ENCODE measurements around the gene GJB3. TPM values are rescaled to one million over a fixed set of nuclear protein-coding genes. Genes with fewer than 3 reads are reported as not detected.

GJB3 gene
- total RNA-seq, 1 experiment from 2014 or later: 63.0 TPM

- intact Hi-C loops (cut with micrococcal nuclease; ENCODE audit: unreplicated experiment): loop anchor here (2.0 kb wide), 1 partner anchor 283 kb away; no protein-coding TSS in a partner anchor
- Histone ChIP-seq H3K36me3 (ENCODE audit: low read depth) (no peaks in the 10 kb centered on the region), H3K27me3 (ENCODE audit: insufficient read depth, low read depth) (no peaks in the 10 kb centered on the region), H2AFZ (no peak overlapping the region), H3K9me3 (ENCODE audit: insufficient read depth, low read depth) (no peaks in the 10 kb centered on the region), H3K4me2 (no peak overlapping the region), H3F3A (ENCODE audit: insufficient read depth, low read depth) (no peaks in the 10 kb centered on the region), H3K4me3 (no peak overlapping the region), H3K9me2 (ENCODE audit: insufficient read depth) (no peaks in the 10 kb centered on the region), H4K20me1 (ENCODE audit: insufficient read depth) (no peaks in the 10 kb centered on the region), H3K79me2 (ENCODE audit: low read depth) (no peaks in the 10 kb centered on the region), H3K27ac (no peak overlapping the region), H3K4me1 (replicated peaks; ENCODE audit: insufficient read depth) (no peaks in the 10 kb centered on the region)
- TF ChIP-seq CTCF (conservative IDR thresholded peaks at IDR 0.05): no peak
- no peak for TF ChIP-seq EZH2 (IDR thresholded peaks at IDR 0.05; ENCODE audit: low read depth)
- ChIA-PET CTCF (interaction anchor here (0.6 to 1.7 kb wide), 3 partner anchors 19 to 109 kb away, joined by 3 to 4 read pairs (median 3); no protein-coding TSS in a partner anchor), POLR2A (ENCODE audit: unreplicated experiment) (no interaction called here)
- no peak for DNase-seq
- BruUV-seq (replicated peaks): no TSS peak
These were observed 37.2 kb upstream of the GJB3 start for GRCh38 chr1:34743775-34744174.

GRCh38 chr1:34744851-34745250 lies 36.2 kb upstream of the GJB3 start:
- H3K4me2 ChIP-seq: no peak overlapping the region
- no TSS peak for BruUV-seq (replicated peaks)
- no peaks in the 10 kb centered on the region for H3K79me2 ChIP-seq (ENCODE audit: low read depth)
- no peak overlapping the region for H2AFZ ChIP-seq
- H3K4me3 ChIP-seq: no peak overlapping the region
- ChIA-PET POLR2A (ENCODE audit: unreplicated experiment) (no interaction called here), CTCF (interaction anchor here (0.6 kb wide), 2 partner anchors 37 to 633 kb away, joined by 5 to 7 read pairs; no protein-coding TSS in a partner anchor)
- no peaks in the 10 kb centered on the region for H3K4me1 ChIP-seq (replicated peaks; ENCODE audit: insufficient read depth)
- no peaks in the 10 kb centered on the region for H4K20me1 ChIP-seq (ENCODE audit: insufficient read depth)
- DNase-seq: no peak
- H3F3A ChIP-seq (ENCODE audit: insufficient read depth, low read depth): no peaks in the 10 kb centered on the region
- no peaks in the 10 kb centered on the region for H3K27me3 ChIP-seq (ENCODE audit: insufficient read depth, low read depth)
- no peaks in the 10 kb centered on the region for H3K9me3 ChIP-seq (ENCODE audit: insufficient read depth, low read depth)
- H3K9me2 ChIP-seq (ENCODE audit: insufficient read depth): no peaks in the 10 kb centered on the region
- intact Hi-C loops (cut with micrococcal nuclease; ENCODE audit: unreplicated experiment): no loop called here
- H3K36me3 ChIP-seq (ENCODE audit: low read depth): no peaks in the 10 kb centered on the region
- TF ChIP-seq EZH2 (IDR thresholded peaks at IDR 0.05; ENCODE audit: low read depth): no peak
- no peak for TF ChIP-seq CTCF (conservative IDR thresholded peaks at IDR 0.05)
- H3K27ac ChIP-seq: no peak overlapping the region

GRCh38 chr1:34745666-34746065 lies 35.3 kb upstream of the GJB3 start:
- no peaks in the 10 kb centered on the region for H3K36me3 ChIP-seq (ENCODE audit: low read depth)
- intact Hi-C loops (cut with micrococcal nuclease; ENCODE audit: unreplicated experiment): no loop called here
- H3K9me3 ChIP-seq (ENCODE audit: insufficient read depth, low read depth): no peaks in the 10 kb centered on the region
- no peaks in the 10 kb centered on the region for H4K20me1 ChIP-seq (ENCODE audit: insufficient read depth)
- no peaks in the 10 kb centered on the region for H3K4me1 ChIP-seq (replicated peaks; ENCODE audit: insufficient read depth)
- H3K27ac ChIP-seq: no peak overlapping the region
- ChIA-PET POLR2A (ENCODE audit: unreplicated experiment) (no interaction called here), CTCF (interaction anchor here (0.8 kb wide), 1 partner anchor 107 kb away, joined by 3 read pairs; no protein-coding TSS in a partner anchor)
- H3K4me2 ChIP-seq: no peak overlapping the region
- no peak for DNase-seq
- TF ChIP-seq CTCF (conservative IDR thresholded peaks at IDR 0.05) (no peak), EZH2 (IDR thresholded peaks at IDR 0.05; ENCODE audit: low read depth) (no peak)
- no peaks in the 10 kb centered on the region for H3F3A ChIP-seq (ENCODE audit: insufficient read depth, low read depth)
- H2AFZ ChIP-seq: no peak overlapping the region
- no peaks in the 10 kb centered on the region for H3K27me3 ChIP-seq (ENCODE audit: insufficient read depth, low read depth)
- H3K9me2 ChIP-seq (ENCODE audit: insufficient read depth): no peaks in the 10 kb centered on the region
- no peak overlapping the region for H3K4me3 ChIP-seq
- BruUV-seq (replicated peaks): no TSS peak
- H3K79me2 ChIP-seq (ENCODE audit: low read depth): no peaks in the 10 kb centered on the region
